ENCODE results near the gene ZNF592. TPM values are rescaled to one million over a fixed set of nuclear protein-coding genes. Genes with fewer than 3 reads are reported as not detected.

ZNF592 gene
- total RNA-seq, 1 experiment from 2014 or later: 2.1 TPM

DNA sequence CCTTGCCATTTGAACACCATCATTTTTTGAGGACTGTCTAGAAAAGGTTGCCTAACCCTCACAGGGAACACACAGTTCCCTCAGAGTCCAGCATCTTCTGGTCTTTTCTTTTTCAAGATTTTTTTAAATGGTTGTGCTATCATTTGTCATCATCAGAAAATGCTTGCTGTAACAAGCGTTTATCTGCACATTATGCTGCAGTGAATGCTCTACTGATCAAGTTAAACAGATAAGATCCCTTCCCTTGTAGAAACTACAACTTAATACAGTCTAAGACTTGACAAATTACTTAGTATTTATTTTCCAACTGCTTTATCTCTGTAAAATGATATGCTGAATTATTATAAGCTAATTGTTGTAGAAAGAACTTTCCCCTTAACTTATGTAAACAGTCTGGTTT is 56.8 kb downstream of the ZNF592 start:
- no peak for DNase-seq (ENCODE audit: low read depth)

DNA sequence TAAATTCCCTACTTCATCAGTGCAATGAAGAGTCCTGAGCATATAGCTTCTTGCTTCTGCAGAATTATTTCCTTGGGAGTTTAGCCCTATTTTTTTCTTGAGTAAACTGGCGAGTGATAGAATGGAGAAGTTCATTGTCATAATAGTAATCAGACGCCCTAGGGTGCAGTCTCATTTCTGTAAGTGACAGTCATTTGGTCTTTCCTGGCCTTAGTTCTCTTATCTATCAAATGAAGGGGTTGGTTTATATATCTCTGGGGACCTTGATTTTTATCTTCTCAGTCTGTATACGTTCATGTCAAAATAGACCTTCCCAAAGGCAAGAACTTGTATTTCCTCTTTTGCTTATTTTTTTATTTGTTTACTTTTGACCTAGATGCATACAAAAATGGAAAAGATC is 58.8 kb downstream of the ZNF592 start:
- no peak for DNase-seq (ENCODE audit: low read depth)

DNA sequence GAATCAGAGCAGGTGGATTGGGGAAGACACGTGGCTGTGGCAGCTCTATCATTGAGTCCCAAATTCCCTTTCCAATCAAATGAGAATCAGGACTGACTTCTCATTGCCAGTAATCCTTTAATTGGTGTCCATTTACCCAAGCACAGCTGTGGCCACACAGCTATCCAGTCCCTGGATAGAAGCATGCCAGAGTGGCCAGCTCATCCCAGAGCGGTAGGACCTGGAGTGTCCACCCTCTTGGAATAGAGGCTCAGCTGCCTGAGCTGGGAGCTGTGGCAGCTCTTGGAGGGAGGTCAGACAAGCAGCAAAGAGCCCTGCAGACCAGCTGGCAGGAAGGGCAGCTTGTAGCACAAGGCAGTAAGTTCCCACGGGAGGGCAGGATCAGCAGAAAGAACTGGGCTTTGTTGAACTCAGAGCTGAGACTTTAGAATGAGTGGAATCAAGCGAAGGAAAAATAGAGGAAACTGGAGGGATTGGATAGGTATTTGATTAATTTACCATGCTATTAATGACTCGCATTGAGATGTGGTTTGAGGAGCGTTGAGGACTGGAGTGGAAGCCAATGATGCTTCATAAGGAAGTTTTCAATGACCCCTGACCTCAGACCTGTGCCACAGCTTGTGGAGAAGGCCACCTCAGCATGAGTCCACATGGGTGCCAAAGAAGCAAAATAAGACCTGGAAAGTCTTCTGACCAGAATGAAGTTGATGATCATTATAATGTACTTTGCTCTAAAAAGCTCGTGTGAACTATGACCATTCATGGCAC is 61.9 kb downstream of the ZNF592 start:
- DNase-seq (ENCODE audit: low read depth): no peak

GRCh38 chr15:84811151-84811550 is 62.8 kb downstream of the ZNF592 start:
- DNase-seq (ENCODE audit: low read depth): no peak

- DNase-seq (ENCODE audit: low read depth): no peak
Observed at GRCh38 chr15:84811828-84812227, 63.4 kb downstream of the ZNF592 start.

GRCh38 chr15:84812842-84813241 is 64.5 kb downstream of the ZNF592 start:
- no peak for DNase-seq (ENCODE audit: low read depth)

DNA sequence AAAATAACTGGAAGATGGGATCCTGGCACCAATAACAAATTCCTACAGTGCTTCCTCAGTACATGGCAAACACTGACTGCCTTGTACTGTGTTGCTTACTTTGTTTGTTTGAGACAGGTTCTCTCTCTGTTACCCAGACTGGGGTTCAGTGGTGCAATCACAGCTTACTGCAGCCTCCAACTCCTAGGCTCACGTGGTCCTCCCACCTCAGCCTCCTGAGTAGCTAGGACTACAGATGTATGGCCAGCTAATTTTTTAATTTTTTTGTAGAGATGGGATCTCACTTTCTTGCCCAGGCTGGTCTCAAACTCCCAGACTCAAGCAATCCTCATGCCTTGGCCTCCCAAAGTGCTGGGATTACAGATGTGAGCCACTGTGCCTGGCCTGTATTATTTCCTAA is 65.0 kb downstream of the ZNF592 start:
- no peak for DNase-seq (ENCODE audit: low read depth)

DNA sequence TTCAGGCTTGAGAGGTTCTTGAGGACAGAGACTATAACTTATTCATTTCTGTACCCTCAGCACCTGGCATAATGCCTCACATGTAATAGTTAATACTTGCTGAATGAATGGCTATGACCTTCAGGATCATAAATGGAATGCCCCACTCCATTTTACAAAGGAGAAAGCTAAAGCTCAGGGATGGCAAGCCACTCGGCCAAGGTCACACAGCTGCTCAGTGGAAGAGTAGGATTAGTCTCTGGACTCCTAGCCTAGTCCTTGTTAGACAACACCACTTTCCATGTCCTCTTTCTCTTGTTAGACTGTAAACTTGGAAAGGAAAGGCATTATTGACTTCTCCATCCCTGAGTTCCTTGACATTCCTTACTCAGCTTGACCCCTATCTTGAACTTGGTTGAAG is 65.5 kb downstream of the ZNF592 start:
- DNase-seq (ENCODE audit: low read depth): no peak

DNA sequence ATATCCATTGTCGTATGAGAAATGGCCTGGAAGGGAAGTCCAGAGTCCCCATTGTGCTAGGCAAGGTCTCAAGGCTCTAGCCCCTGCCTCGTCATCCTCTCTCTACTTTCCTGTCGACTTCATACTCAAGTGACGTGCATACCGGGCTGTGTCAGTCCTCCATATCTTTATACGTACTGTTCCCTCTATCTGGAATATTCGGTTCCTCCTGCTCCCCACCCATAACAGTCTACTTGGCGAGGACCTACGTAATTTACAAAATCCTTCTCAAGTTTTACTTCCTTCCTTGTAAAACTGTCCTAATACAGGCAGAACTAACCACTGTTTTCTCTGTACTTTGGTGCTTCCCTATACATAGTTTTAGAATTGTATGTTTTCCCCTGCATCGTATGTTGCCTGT is 66.5 kb downstream of the ZNF592 start:
- no peak for DNase-seq (ENCODE audit: low read depth)

GRCh38 chr15:84816694-84817465 is 68.5 kb downstream of the ZNF592 start, which contains the start of gene ALPK3:
ALPK3 (plus strand) TSS chr15:84817356; CDS start chr15:84817453, 97 bp downstream.
- no peak for DNase-seq (ENCODE audit: low read depth)

GRCh38 chr15:84817466-84818081 is 69.2 kb downstream of the ZNF592 start:
- DNase-seq (ENCODE audit: low read depth): no peak

GRCh38 chr15:84818261-84819131 is 70.1 kb downstream of the ZNF592 start:
- peak; percentile 19 for DNase-seq (ENCODE audit: low read depth)

DNA sequence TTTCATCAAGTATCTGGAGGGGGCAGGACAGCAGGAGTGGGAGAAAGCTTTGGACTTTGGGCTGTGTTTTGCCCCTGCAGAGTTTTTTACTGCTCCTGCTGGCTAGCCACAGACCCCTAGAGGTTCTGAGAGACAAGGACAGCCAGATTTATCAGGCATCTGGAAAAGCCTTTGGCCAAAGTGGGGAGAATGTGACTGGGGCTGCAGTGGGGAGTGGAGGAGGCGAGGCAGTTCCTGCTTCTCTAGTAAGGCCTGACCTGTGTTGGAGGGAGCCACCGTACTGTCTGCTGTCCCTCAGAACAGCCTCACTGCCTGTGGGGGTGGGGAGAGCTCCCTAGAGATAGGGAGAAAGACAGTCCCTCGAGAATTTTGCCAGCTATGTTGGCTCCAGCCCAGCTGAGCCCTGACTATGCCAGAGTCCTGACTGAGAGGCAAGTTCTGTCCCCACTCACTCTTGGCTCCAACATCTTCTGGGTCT is 70.9 kb downstream of the ZNF592 start:
- no peak for DNase-seq (ENCODE audit: low read depth)

DNA sequence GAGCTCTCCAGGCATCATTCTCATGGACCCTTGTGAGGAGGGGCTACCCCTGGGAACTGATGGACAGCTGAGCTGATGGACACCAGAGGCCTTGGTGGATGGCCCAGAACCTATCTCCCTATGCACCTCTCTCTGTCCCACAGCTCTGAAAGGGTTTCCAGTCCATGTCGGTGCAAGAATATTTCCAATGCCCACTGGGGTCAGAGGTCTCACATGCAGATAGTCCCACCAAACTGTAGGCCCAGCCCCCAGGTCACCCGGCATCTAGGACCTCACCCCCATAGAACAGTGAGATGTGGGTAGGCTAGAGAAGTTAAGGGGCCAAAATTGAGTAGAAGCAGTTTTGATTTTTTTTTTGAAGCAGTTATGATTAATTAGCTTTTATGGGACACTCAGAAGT is 71.4 kb downstream of the ZNF592 start:
- DNase-seq (ENCODE audit: low read depth): no peak

DNA sequence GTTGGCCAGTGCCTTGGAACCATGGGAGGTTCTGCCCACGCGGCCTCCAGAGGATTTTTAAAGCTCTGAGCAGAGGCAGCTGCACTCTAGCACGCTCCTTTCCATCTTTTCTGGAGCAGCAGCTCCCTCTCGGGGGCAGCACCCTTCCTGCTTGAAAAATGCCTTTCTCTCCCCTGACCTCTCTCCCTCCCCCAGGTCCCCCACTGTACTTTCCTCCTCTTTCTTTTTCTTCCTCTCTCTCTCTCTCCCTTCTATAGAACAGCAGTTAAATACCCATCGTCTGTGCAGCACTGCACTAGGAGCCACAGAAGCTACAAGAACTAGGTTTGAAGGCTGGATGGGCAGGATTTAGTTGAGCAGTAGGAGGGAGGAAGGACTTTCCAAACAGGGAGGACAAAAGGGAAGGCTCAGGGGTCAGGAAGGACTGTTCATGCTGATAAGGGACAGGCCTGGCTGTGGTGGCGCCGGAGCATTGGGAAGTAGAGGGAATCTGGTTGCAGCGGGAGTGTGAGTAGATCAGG is 73.2 kb downstream of the ZNF592 start:
- DNase-seq (ENCODE audit: low read depth): no peak

DNA sequence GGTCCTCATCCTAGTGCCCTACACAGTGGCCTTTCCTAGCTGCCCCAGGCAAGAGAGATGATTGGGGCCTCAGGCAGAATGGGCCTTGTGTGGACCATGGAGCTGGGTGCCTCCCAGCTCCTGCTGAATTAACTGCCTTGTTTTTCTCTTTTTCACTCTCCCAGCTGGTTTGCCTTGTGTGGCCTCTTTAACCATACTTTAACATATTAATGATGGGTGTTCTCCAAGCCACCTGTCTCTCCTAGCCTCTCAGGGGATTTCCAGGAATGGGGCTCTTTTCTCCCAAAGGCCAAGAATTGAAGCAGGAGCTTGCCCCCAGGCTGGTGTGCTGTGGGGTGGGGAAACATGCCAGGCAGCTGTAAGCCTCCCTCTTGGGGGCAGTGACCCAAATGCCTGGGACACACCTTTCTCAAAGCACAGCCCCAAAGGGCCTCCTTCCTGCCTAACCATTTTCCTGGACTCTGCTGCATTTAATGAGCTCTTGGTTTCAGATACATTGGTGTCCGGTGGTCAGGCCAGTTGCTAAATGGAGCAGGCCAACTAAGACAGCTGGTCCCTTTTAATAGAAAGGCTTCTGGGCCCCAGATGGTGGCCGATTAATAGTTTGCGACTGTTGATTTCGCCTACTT is 74.4 kb downstream of the ZNF592 start:
- no peak for DNase-seq (ENCODE audit: low read depth)

DNA sequence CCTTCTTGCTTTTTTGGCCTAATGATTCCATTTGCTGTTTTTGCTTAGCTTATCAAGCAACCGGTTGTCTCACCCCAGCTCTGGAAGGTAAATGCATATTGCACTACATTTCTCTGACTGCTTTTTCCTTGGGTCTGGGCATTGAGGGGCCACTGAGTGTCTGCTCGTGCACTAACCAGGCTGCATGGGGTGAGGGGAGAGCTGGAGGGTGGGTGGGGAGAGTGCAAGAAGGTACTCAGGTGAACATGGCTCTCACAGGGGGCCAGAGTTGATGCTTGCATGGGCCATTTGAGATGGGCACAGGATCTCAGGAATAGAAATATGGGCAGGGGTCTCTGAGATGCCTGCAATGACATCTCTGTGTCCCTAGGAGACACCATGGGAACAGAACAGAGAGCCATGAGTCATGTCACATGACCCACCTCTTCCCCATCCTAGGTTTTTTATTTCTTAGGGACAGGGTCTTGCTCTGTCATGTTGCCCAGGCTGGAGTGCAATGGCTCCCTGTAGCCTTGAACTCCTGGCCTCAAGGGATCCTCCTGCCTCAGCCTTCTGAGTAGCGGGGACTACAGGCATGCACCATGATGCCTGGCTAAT is 75.0 kb downstream of the ZNF592 start:
- no peak for DNase-seq (ENCODE audit: low read depth)

GRCh38 chr15:84824260-84825007 is 76.0 kb downstream of the ZNF592 start:
- no peak for DNase-seq (ENCODE audit: low read depth)

GRCh38 chr15:84826369-84826823 is 78.0 kb downstream of the ZNF592 start:
- DNase-seq (ENCODE audit: low read depth): peak; percentile 36

DNA sequence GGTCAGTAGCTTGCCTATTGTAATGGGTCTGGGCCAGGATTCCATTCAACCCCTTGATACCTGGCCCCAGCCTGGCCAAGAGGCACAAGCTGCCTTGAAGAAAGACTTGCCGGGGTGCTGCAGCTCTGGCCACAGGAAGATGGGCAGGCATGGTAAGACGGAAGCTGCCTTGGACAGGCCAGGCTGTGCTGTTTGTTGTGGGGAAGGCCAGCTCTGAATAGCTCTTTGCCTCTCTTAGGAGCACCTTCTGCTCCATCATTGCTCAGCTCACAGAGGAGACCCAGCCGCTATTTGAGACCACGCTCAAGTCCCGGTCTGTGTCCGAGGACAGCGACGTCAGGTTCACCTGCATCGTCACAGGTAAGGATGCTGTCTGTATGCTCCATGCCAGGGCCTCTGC is 78.9 kb downstream of the ZNF592 start:
- no peak for DNase-seq (ENCODE audit: low read depth)

All from Daoy (cell line).